ENCODE measurements around the gene KCNJ15.

- TF ChIP-seq CTCF (IDR thresholded peaks at IDR 0.05) (no peak), EZH2 (IDR thresholded peaks at IDR 0.05; ENCODE audit: borderline replicate concordance, insufficient read depth, low read depth, low read length, poor library complexity, severe bottlenecking) (no peak)
Measured at GRCh38 chr21:38277501-38278131, 20.8 kb downstream of the KCNJ15 start.

All from B cell (primary cell).